Measurements from ENCODE around the gene ROR1. TPM values are rescaled to one million over a fixed set of nuclear protein-coding genes. Genes with fewer than 3 reads are reported as not detected.

Gene ROR1
- total and polyA plus RNA-seq, 9 of the 15 experiments (the other 6 are each of a cell fraction or from before 2014, with no cell fraction given) = 0.02 TPM; not detected in 8

DNA sequence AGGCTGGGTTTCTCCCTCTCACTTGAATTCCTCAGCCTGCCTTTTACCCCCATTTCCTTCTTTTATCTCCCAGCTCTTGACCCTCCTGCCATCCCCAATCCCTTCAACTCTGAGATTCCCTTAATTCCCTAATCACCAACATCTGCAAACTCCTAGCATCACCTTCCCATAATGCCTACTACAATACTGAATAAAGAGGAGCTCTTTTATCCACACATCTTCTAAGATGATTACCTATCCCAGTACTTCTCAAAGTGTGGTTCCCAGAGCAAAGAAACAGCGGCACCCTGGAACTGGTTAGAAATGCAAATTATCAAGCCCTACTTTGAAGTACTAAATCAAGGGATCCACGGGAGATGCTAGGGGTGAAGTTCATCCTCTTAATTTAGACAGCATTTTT lies 408.4 kb downstream of the ROR1 start (continued):
- TF ChIP-seq BRF1 (IDR thresholded peaks at IDR 0.05; ENCODE audit: borderline replicate concordance, extremely low read depth, insufficient read length) (no peak), ARID3A (IDR thresholded peaks at IDR 0.05; ENCODE audit: borderline replicate concordance, low read depth, low read length) (no peak), ZNF583 (CRISPR knock-in tag; IDR thresholded peaks at IDR 0.05) (no peak), IFI16 (CRISPR knock-in tag; IDR thresholded peaks at IDR 0.05) (no peak), ZNF707 (CRISPR knock-in tag; conservative IDR thresholded peaks at IDR 0.05) (no peak), HDAC1 (IDR thresholded peaks at IDR 0.05) (no peak), NFXL1 (CRISPR knock-in tag; IDR thresholded peaks at IDR 0.05) (no peak), TCFL5 (CRISPR knock-in tag; conservative IDR thresholded peaks at IDR 0.05) (no peak)
- TF ChIP-seq, protein P1, sequence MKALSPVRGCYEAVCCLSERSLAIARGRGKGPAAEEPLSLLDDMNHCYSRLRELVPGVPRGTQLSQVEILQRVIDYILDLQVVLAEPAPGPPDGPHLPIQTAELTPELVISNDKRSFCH (CRISPR knock-in tag; IDR thresholded peaks at IDR 0.05) = no peak
- TF ChIP-seq, protein P1 (tag; IDR thresholded peaks at IDR 0.05) = no peak
- TF ChIP-seq, protein P2, sequence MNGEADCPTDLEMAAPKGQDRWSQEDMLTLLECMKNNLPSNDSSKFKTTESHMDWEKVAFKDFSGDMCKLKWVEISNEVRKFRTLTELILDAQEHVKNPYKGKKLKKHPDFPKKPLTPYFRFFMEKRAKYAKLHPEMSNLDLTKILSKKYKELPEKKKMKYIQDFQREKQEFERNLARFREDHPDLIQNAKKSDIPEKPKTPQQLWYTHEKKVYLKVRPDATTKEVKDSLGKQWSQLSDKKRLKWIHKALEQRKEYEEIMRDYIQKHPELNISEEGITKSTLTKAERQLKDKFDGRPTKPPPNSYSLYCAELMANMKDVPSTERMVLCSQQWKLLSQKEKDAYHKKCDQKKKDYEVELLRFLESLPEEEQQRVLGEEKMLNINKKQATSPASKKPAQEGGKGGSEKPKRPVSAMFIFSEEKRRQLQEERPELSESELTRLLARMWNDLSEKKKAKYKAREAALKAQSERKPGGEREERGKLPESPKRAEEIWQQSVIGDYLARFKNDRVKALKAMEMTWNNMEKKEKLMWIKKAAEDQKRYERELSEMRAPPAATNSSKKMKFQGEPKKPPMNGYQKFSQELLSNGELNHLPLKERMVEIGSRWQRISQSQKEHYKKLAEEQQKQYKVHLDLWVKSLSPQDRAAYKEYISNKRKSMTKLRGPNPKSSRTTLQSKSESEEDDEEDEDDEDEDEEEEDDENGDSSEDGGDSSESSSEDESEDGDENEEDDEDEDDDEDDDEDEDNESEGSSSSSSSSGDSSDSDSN (IDR thresholded peaks at IDR 0.05; ENCODE audit: borderline replicate concordance in 1 of 2, low read depth in 2 of 2, low read length in 2 of 2) = no peak
